ENCODE data around the gene ITPRID2. TPM values are rescaled to one million over a fixed set of nuclear protein-coding genes. Genes with fewer than 3 reads are reported as not detected.

ITPRID2 gene
- total and polyA plus RNA-seq, 2 donors (not counting 1 experiment from before 2014, with no cell fraction given), result 8.9 to 47.6 TPM

GRCh38 chr2:181907635-181908034 lies 16.1 kb downstream of the ITPRID2 start:
- Histone ChIP-seq H3K9me3 (ENCODE audit: control extremely low read depth in 1 of 3, control insufficient read depth in 2 of 3, insufficient read depth in 1 of 3, low read length in 2 of 3) (no peaks in the 10 kb centered on the region), H3K79me2 (ENCODE audit: control insufficient read depth, insufficient read depth, low read length) (no peaks in the 10 kb centered on the region)

More at GRCh38 chr2:181907635-181908034, 16.1 kb downstream of the ITPRID2 start:
- Histone ChIP-seq H3K4me3 (ENCODE audit: control extremely low read depth in 1 of 5, extremely low read depth in 1 of 5, insufficient read depth in 1 of 5, low read depth in 2 of 5, low read length in 4 of 5) (no peak overlapping the region), H3K36me3 (replicated peaks in 1 of 2; ENCODE audit: control extremely low read depth in 1 of 2, control insufficient read depth in 1 of 2, extremely low read depth in 1 of 2, insufficient read depth in 2 of 2, low read length in 1 of 2) (peaks cover 0 to 5% of the 10 kb centered on the region in 2 experiments), H4K20me1 (ENCODE audit: control insufficient read depth, insufficient read depth, low read length, poor library complexity, severe bottlenecking) (no peaks in the 10 kb centered on the region), H3K4me2 (replicated peaks; ENCODE audit: low read depth, low read length, poor library complexity, severe bottlenecking) (no peak overlapping the region), H3K9ac (ENCODE audit: low read length) (no peak overlapping the region), H2AFZ (ENCODE audit: insufficient read depth, low read depth, low read length, poor library complexity, severe bottlenecking) (no peak overlapping the region), H3K4me1 (ENCODE audit: control insufficient read depth in 2 of 2, insufficient read depth in 2 of 2, low read length in 2 of 2) (no peaks in the 10 kb centered on the region), H3K27me3 (replicated peaks in 1 of 4; ENCODE audit: control extremely low read depth in 1 of 4, control insufficient read depth in 3 of 4, insufficient read depth in 4 of 4, low read length in 3 of 4) (no peaks in the 10 kb centered on the region), H3K27ac (ENCODE audit: low read length in 2 of 2) (no peak overlapping the region)
- H3K9me3 Mint-ChIP-seq (ENCODE audit: insufficient read depth), result no peaks in the 10 kb centered on the region
- TF ChIP-seq EZH2 (IDR thresholded peaks at IDR 0.05; ENCODE audit: borderline replicate concordance, insufficient read depth, low read depth, low read length, poor library complexity, severe bottlenecking) (no peak), CTCF (IDR thresholded peaks at IDR 0.05) (no peak)
- intact Hi-C loops (cut with micrococcal nuclease), result no loop called here
- WGBS (ENCODE audit: insufficient coverage), result no CpG with 5 or more reads among the region's 1 CpG
- no peak overlapping the region for H3K27ac Mint-ChIP-seq
- DNase-seq, result no peak
- no peaks in the 10 kb centered on the region for H3K27me3 Mint-ChIP-seq
- ChIA-PET POLR2A (no interaction called here), CTCF (no interaction called here)
- H3K4me3 Mint-ChIP-seq, result no peak overlapping the region
- peaks cover 1% of the 10 kb centered on the region for H3K4me1 Mint-ChIP-seq
- ATAC-seq (ENCODE audit: low read depth), result no peak
